ENCODE data around the gene ACAD8.

DNA sequence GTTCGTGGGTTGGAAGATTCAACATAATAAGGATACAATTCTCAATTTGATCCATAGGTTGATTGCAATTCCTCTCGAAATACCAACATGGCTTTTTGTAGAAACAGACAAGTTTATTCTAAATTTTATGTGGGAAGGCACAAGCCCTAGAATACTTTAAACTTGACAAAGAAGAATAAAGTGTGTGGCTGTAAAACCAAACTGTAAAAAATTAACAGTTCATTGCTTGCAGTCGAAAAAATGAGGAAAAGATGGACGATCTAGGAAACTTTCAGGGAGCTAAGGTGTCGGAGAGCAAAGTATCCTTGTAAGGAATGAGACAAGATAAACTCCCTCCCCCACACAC is 21.8 kb downstream of the ACAD8 start:
- TF ChIP-seq, protein P1, sequence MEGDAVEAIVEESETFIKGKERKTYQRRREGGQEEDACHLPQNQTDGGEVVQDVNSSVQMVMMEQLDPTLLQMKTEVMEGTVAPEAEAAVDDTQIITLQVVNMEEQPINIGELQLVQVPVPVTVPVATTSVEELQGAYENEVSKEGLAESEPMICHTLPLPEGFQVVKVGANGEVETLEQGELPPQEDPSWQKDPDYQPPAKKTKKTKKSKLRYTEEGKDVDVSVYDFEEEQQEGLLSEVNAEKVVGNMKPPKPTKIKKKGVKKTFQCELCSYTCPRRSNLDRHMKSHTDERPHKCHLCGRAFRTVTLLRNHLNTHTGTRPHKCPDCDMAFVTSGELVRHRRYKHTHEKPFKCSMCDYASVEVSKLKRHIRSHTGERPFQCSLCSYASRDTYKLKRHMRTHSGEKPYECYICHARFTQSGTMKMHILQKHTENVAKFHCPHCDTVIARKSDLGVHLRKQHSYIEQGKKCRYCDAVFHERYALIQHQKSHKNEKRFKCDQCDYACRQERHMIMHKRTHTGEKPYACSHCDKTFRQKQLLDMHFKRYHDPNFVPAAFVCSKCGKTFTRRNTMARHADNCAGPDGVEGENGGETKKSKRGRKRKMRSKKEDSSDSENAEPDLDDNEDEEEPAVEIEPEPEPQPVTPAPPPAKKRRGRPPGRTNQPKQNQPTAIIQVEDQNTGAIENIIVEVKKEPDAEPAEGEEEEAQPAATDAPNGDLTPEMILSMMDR (IDR thresholded peaks at IDR 0.05; ENCODE audit: low read depth, low read length) = no peak
- no peak for TF ChIP-seq EZH2phosphoT487 (IDR thresholded peaks at IDR 0.05; ENCODE audit: low read depth)
